Neural cell (in vitro differentiated cells): ENCODE results near the gene HSPA1A. TPM values are rescaled to one million over a fixed set of nuclear protein-coding genes. Genes with fewer than 3 reads are reported as not detected.

ENCODE experiments used
- H2AFZ ChIP-seq: fragments of 200-600, 300-800 bp; sonication (generic), shearing (Covaris generic); 2 replicates; pipeline ENCODE4 v1.6.0; 2014; ENCODE audit warnings: low read depth, mild to moderate bottlenecking, antibody characterized with exemption, low read length, moderate library complexity
- H3F3A ChIP-seq: fragments of 200-600 bp; shearing (Covaris generic); 2 replicates; pipeline ENCODE4 v1.6.1; 2016; ENCODE audit warnings: mild to moderate bottlenecking, moderate library complexity, mixed read lengths, antibody characterized with exemption, low read length; ENCODE audit not compliant: insufficient read depth, poor library complexity, severe bottlenecking
- H3K27ac ChIP-seq: fragments of 200-600, 300-800 bp; sonication (generic), shearing (Covaris generic); 2 replicates; pipeline ENCODE4 v1.5.1; 2014; ENCODE audit warnings: mild to moderate bottlenecking, low read length, moderate library complexity
- H3K27me3 ChIP-seq: fragments of 300-800, 200-600 bp; sonication (generic), shearing (Covaris generic); 2 replicates; pipeline ENCODE4 v1.6.0; 2014; ENCODE audit warnings: mild to moderate bottlenecking, low read depth, low read length, moderate library complexity; ENCODE audit not compliant: insufficient read depth
- H3K36me3 ChIP-seq: fragments of 300-800, 200-600 bp; sonication (generic), shearing (Covaris generic); 2 replicates; pipeline ENCODE4 v1.5.1; 2014; ENCODE audit warnings: mild to moderate bottlenecking, antibody characterized with exemption, low read length, moderate library complexity; ENCODE audit not compliant: insufficient read depth
- H3K4me2 ChIP-seq: fragments of 300-800, 200-600 bp; sonication (generic), shearing (Covaris generic); 2 replicates; pipeline ENCODE4 v1.6.0; 2014; ENCODE audit warnings: mild to moderate bottlenecking, low read length
- H3K4me3 ChIP-seq: fragments of 300-800, 200-600 bp; sonication (generic), shearing (Covaris generic); 2 replicates; pipeline ENCODE4 v1.5.1; 2014; ENCODE audit warnings: mild to moderate bottlenecking, low read length, moderate library complexity
- H3K79me2 ChIP-seq: fragments of 200-600 bp; shearing (Covaris generic); replicated peaks from 2 replicates; pipeline ENCODE4 v1.6.0; 2014; ENCODE audit warnings: mild to moderate bottlenecking, low read length, moderate library complexity; ENCODE audit not compliant: insufficient read depth
- H3K9ac ChIP-seq: fragments of 300-800, 200-600 bp; sonication (generic), shearing (Covaris generic); 2 replicates; pipeline ENCODE4 v1.6.1; 2016; ENCODE audit warnings: mild to moderate bottlenecking, low read length, mixed read lengths
- H3K9me2 ChIP-seq: fragments of 200-600 bp; shearing (Covaris generic); 2 replicates; pipeline ENCODE4 v1.6.1; 2016; ENCODE audit warnings: mild to moderate bottlenecking, low read length, mixed read lengths; ENCODE audit not compliant: insufficient read depth
- H3K9me3 ChIP-seq: fragments of 200-600, 300-800 bp; sonication (generic), shearing (Covaris generic); 2 replicates; pipeline ENCODE4 v1.6.1; 2016; ENCODE audit warnings: mild to moderate bottlenecking, mixed run types, low read length, moderate library complexity, mixed read lengths
- H4K20me1 ChIP-seq: fragments of 200-600 bp; shearing (Covaris generic); 2 replicates; pipeline ENCODE4 v1.6.1; 2016; ENCODE audit warnings: mild to moderate bottlenecking, mixed run types; ENCODE audit not compliant: insufficient read depth
- CTCF ChIP-seq: fragments of 450-650 bp; IDR thresholded peaks from 2 replicates; pipeline ENCODE4 v1.5.1; 2014; ENCODE audit warnings: antibody characterized with exemption, mild to moderate bottlenecking, moderate library complexity; ENCODE audit not compliant: poor library complexity, severe bottlenecking
- EP300 ChIP-seq: fragments of 450-650 bp; conservative IDR thresholded peaks from 2 replicates; pipeline ENCODE4 v1.6.1; 2014; ENCODE audit warnings: antibody characterized with exemption, mild to moderate bottlenecking, moderate library complexity; ENCODE audit not compliant: poor library complexity, severe bottlenecking
- EZH2 ChIP-seq: fragments of 200-600, 300-800 bp; shearing (Covaris generic), sonication (generic); IDR thresholded peaks from 2 replicates; pipeline ENCODE4 v1.6.1; 2014; ENCODE audit warnings: antibody characterized with exemption, low read length, borderline replicate concordance, mild to moderate bottlenecking; ENCODE audit not compliant: insufficient read depth, poor library complexity, severe bottlenecking
- MXI1 ChIP-seq: fragments of 450-650 bp; conservative IDR thresholded peaks from 2 replicates; pipeline ENCODE4 v1.6.1; 2014; ENCODE audit warnings: antibody characterized with exemption, mild to moderate bottlenecking; ENCODE audit not compliant: poor library complexity, severe bottlenecking
- POLR2AphosphoS5 ChIP-seq: IDR thresholded peaks from 2 replicates; pipeline ENCODE4 v1.6.1; 2012
- RAD21 ChIP-seq: fragments of 450-650 bp; conservative IDR thresholded peaks from 2 replicates; pipeline ENCODE4 v1.6.1; 2014; ENCODE audit warnings: antibody characterized with exemption, mild to moderate bottlenecking, moderate library complexity
- REST ChIP-seq: IDR thresholded peaks from 2 replicates; pipeline ENCODE4 v1.6.1; 2012; ENCODE audit warnings: borderline replicate concordance
- SMC3 ChIP-seq: fragments of 450-650 bp; conservative IDR thresholded peaks from 2 replicates; pipeline ENCODE4 v1.6.1; 2014; ENCODE audit warnings: antibody characterized with exemption, mild to moderate bottlenecking, moderate library complexity; ENCODE audit not compliant: poor library complexity
- TAF1 ChIP-seq: IDR thresholded peaks from 2 replicates; pipeline ENCODE4 v1.6.1; 2012; ENCODE audit warnings: low read depth
- polyA plus RNA-seq: library from polyadenylated mRNA; depleted of rRNA; stranded (reverse); fragments of >200 nt; gene quantifications from 2 replicates; pipeline ENCODE4 v1.2.3, GENCODE V29; 2014

Gene HSPA1A
- polyA plus RNA-seq, 1 donor from 2014 or later = 50.9 TPM

GRCh38 chr6:31844507-31844906, 29.2 kb downstream of the HSPA1A start:
- no peak overlapping the region for H3K27ac ChIP-seq
- no peaks in the 10 kb centered on the region for H4K20me1 ChIP-seq
- no peak for TF ChIP-seq REST
- TF ChIP-seq RAD21 = no peak
- TF ChIP-seq EZH2 = no peak
- TF ChIP-seq TAF1 = no peak
- TF ChIP-seq POLR2AphosphoS5 = no peak
- no peak for TF ChIP-seq MXI1
- no peak for TF ChIP-seq EP300
- no peak for TF ChIP-seq SMC3
- no peak for TF ChIP-seq CTCF
- H3K4me2 ChIP-seq = no peak overlapping the region
- H3K4me3 ChIP-seq = no peak overlapping the region
- H3K79me2 ChIP-seq = no peaks in the 10 kb centered on the region
- no peaks in the 10 kb centered on the region for H3K36me3 ChIP-seq
- H2AFZ ChIP-seq = no peak overlapping the region
- no peaks in the 10 kb centered on the region for H3K27me3 ChIP-seq
- no peaks in the 10 kb centered on the region for H3F3A ChIP-seq
- no peaks in the 10 kb centered on the region for H3K9me3 ChIP-seq
- H3K9me2 ChIP-seq = no peaks in the 10 kb centered on the region
- no peak overlapping the region for H3K9ac ChIP-seq

GRCh38 chr6:31847276-31847978, 32.1 kb downstream of the HSPA1A start:
- Histone ChIP-seq H3K9ac (no peak overlapping the region), H3K9me2 (no peaks in the 10 kb centered on the region), H3K4me2 (no peak overlapping the region), H3F3A (no peaks in the 10 kb centered on the region), H3K4me3 (no peak overlapping the region), H4K20me1 (no peaks in the 10 kb centered on the region), H3K27ac (no peak overlapping the region), H3K27me3 (no peaks in the 10 kb centered on the region), H3K36me3 (no peaks in the 10 kb centered on the region), H3K9me3 (no peaks in the 10 kb centered on the region), H2AFZ (no peak overlapping the region), H3K79me2 (no peaks in the 10 kb centered on the region)
- no peak for TF ChIP-seq POLR2AphosphoS5
- TF ChIP-seq SMC3 = no peak
- no peak for TF ChIP-seq MXI1
- no peak for TF ChIP-seq CTCF
- no peak for TF ChIP-seq EP300
- no peak for TF ChIP-seq TAF1
- TF ChIP-seq RAD21 = no peak
- TF ChIP-seq REST = no peak
- TF ChIP-seq EZH2 = no peak
